Melanocyte of skin (primary cell): ENCODE results near the gene CGNL1. TPM values are rescaled to one million over a fixed set of nuclear protein-coding genes. Genes with fewer than 3 reads are reported as not detected.

ENCODE experiments used
- small RNA-seq, 2 donors: library from RNA; depleted of rRNA; stranded (forward); fragments of <200 nt; gene quantifications; one replicate each; pipeline ENCODE3, GENCODE V24; 2012
- total RNA-seq, 2 donors: library from RNA; depleted of rRNA; stranded (reverse); fragments of >200 nt; gene quantifications; 2 replicates each; pipeline ENCODE4 v1.2.3, GENCODE V29; 2012

The CGNL1 gene
- total RNA-seq, result under 1 TPM; under 0.01 TPM

GRCh38 chr15:57375827-57376695, at the start of gene CGNL1:
CGNL1 (plus strand) TSS chr15:57376505; CDS start chr15:57438000, 61,495 bp downstream.

GRCh38 chr15:57591822-57592367, 215.6 kb downstream of the CGNL1 start, which contains the start of gene MYZAP:
MYZAP (plus strand) TSS chr15:57591904; CDS start chr15:57592035, 131 bp downstream.

Small RNA genes lying within 50 kb of the gene (small RNA-seq; reads per million reads assigned to genes)
- gene RNU6-844P, result 0 reads per million in 2 donors

Other genes with a start within 250 kb of the CGNL1 start
- gene MYZAP, start 215.4 kb downstream of the CGNL1 start, total RNA-seq, result under 1 TPM in 1 of 2 donors, not detected in 1; under 0.01 TPM